Mesendoderm (in vitro differentiated cells): ENCODE measurements around the gene ZNF431.

Experiments
- DNase-seq: peaks from one replicate; pipeline ENCODE4 v3.0.0; 2013
- H2AK5ac ChIP-seq: 2 replicates; pipeline ENCODE4 v1.6.1; 2013; ENCODE audit warnings: low read length, inconsistent platforms
- H2BK120ac ChIP-seq: 2 replicates; pipeline ENCODE4 v1.6.1; 2013; ENCODE audit warnings: low read depth, mild to moderate bottlenecking, low read length, moderate library complexity, mixed read lengths
- H2BK15ac ChIP-seq: replicated peaks from 2 replicates; pipeline ENCODE4 v1.6.1; 2013; ENCODE audit warnings: low read depth, mild to moderate bottlenecking, moderate library complexity
- H2BK5ac ChIP-seq: 2 replicates; pipeline ENCODE4 v1.6.1; 2013; ENCODE audit warnings: low read length, inconsistent platforms
- H3K18ac ChIP-seq: 2 replicates; pipeline ENCODE4 v1.6.1; 2013; ENCODE audit warnings: mild to moderate bottlenecking, low read length, mixed read lengths
- H3K23ac ChIP-seq: one replicate; pipeline ENCODE4 v1.6.1; 2013; ENCODE audit warnings: low read length
- H3K27ac ChIP-seq: 2 replicates; pipeline ENCODE4 v1.5.1; 2013; ENCODE audit warnings: low read depth, mild to moderate bottlenecking, inconsistent platforms, low read length, moderate library complexity
- H3K27me3 ChIP-seq: 2 replicates; pipeline ENCODE4 v1.6.1; 2013; ENCODE audit warnings: low read length, control low read depth, mild to moderate bottlenecking, inconsistent platforms; ENCODE audit not compliant: insufficient read depth, poor library complexity
- H3K36me3 ChIP-seq: 2 replicates; pipeline ENCODE4 v1.6.1; 2013; ENCODE audit warnings: low read length, inconsistent platforms; ENCODE audit not compliant: control insufficient read depth, insufficient read depth
- H3K4ac ChIP-seq: one replicate; pipeline ENCODE4 v1.6.1; 2013; ENCODE audit warnings: low read depth, mild to moderate bottlenecking, low read length, moderate library complexity
- H3K4me1 ChIP-seq: 2 replicates; pipeline ENCODE4 v1.6.1; 2013; ENCODE audit warnings: low read depth, low read length, inconsistent platforms; ENCODE audit not compliant: control insufficient read depth
- H3K4me2 ChIP-seq: 2 replicates; pipeline ENCODE4 v1.6.1; 2013; ENCODE audit warnings: low read length
- H3K4me3 ChIP-seq: 2 replicates; pipeline ENCODE4 v1.5.1; 2013; ENCODE audit warnings: mild to moderate bottlenecking, low read length
- H3K56ac ChIP-seq: one replicate; pipeline ENCODE4 v1.6.1; 2013; ENCODE audit warnings: low read length
- H3K79me1 ChIP-seq: 2 replicates; pipeline ENCODE4 v1.6.1; 2013; ENCODE audit warnings: low read length, inconsistent platforms
- H3K79me2 ChIP-seq: 2 replicates; pipeline ENCODE4 v1.6.1; 2013; ENCODE audit warnings: mild to moderate bottlenecking, low read length; ENCODE audit not compliant: control insufficient read depth, insufficient read depth
- H3K9ac ChIP-seq: 2 replicates; pipeline ENCODE4 v1.6.1; 2013; ENCODE audit warnings: low read length, inconsistent platforms
- H4K5ac ChIP-seq: one replicate; pipeline ENCODE4 v1.6.1; 2013; ENCODE audit warnings: low read length
- H4K8ac ChIP-seq: one replicate; pipeline ENCODE4 v1.6.1; 2013; ENCODE audit warnings: low read depth, mild to moderate bottlenecking, control low read depth, low read length, moderate library complexity
- WGBS: extraction: QIAGEN DNeasy Blood & Tissue Kit; methylation state at CpG from one replicate; pipeline ENCODE4 v1.1.7; 2013; ENCODE audit warnings: low lambda C conversion rate, missing lambda C conversion rate; ENCODE audit not compliant: insufficient coverage; ENCODE audit errors: extremely low coverage; 5-methylcytosine and 5-hydroxymethylcytosine counted together

ZNF431 gene

DNA sequence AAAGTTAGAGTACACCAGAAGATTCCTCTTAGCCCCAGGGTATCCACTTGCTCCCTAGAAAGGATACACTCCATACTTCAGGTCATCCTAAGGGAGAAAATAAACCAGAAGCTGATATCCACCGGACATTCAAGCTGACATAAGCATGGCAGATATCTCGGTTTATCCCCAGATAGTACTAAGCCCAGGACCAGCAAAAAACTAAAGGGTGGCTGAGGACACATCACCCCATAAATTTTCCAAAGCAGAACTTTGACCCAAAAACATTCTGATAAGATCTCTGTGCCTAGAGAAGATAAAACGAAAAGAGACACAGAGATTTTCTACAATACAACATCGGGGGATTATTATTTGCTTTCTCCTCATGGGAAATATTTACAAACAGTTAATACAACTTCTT, 13.9 kb upstream of the ZNF431 start:
- no peak overlapping the region for H3K9ac ChIP-seq
- no peak overlapping the region for H4K8ac ChIP-seq
- no peaks in the 10 kb centered on the region for H3K79me1 ChIP-seq
- H4K5ac ChIP-seq, result no peak overlapping the region
- H3K4me3 ChIP-seq, result no peak overlapping the region
- no peak overlapping the region for H3K18ac ChIP-seq
- H3K4me2 ChIP-seq, result no peak overlapping the region
- no peak overlapping the region for H2BK5ac ChIP-seq
- H3K56ac ChIP-seq, result no peak overlapping the region
- no peak overlapping the region for H2AK5ac ChIP-seq
- no peak overlapping the region for H3K27ac ChIP-seq
- no peak overlapping the region for H2BK15ac ChIP-seq
- no peaks in the 10 kb centered on the region for H3K4me1 ChIP-seq
- H3K23ac ChIP-seq, result no peak overlapping the region
- no peaks in the 10 kb centered on the region for H3K36me3 ChIP-seq
- no peak overlapping the region for H3K4ac ChIP-seq
- no CpG with 5 or more reads among the region's 4 CpGs for WGBS
- DNase-seq, result no peak
- H3K79me2 ChIP-seq, result no peaks in the 10 kb centered on the region
- no peak overlapping the region for H2BK120ac ChIP-seq
- no peaks in the 10 kb centered on the region for H3K27me3 ChIP-seq

- no peak overlapping the region for H2BK15ac ChIP-seq
- no peak overlapping the region for H3K9ac ChIP-seq
- no peak overlapping the region for H3K4ac ChIP-seq
- H3K27ac ChIP-seq, result no peak overlapping the region
- no peak overlapping the region for H3K23ac ChIP-seq
- no peak overlapping the region for H3K18ac ChIP-seq
- H2AK5ac ChIP-seq, result no peak overlapping the region
- H3K4me1 ChIP-seq, result no peaks in the 10 kb centered on the region
- H2BK120ac ChIP-seq, result no peak overlapping the region
- H4K8ac ChIP-seq, result no peak overlapping the region
- no peaks in the 10 kb centered on the region for H3K79me2 ChIP-seq
- H3K4me2 ChIP-seq, result no peak overlapping the region
- no peak overlapping the region for H4K5ac ChIP-seq
- H2BK5ac ChIP-seq, result no peak overlapping the region
- H3K56ac ChIP-seq, result no peak overlapping the region
- DNase-seq, result no peak
- no peak overlapping the region for H3K4me3 ChIP-seq
- H3K27me3 ChIP-seq, result no peaks in the 10 kb centered on the region
- H3K79me1 ChIP-seq, result no peaks in the 10 kb centered on the region
- no peaks in the 10 kb centered on the region for H3K36me3 ChIP-seq
- WGBS, result 100% methylated on average over 2 of the region's 6 CpGs
Measured at GRCh38 chr19:21128901-21129698, 12.7 kb upstream of the ZNF431 start.

GRCh38 chr19:21130097-21130775, 11.6 kb upstream of the ZNF431 start:
- Histone ChIP-seq H3K4me1 (no peaks in the 10 kb centered on the region), H3K4me3 (no peak overlapping the region), H4K5ac (no peak overlapping the region), H3K56ac (no peak overlapping the region), H2BK5ac (no peak overlapping the region), H3K4me2 (no peak overlapping the region), H3K4ac (no peak overlapping the region), H3K27ac (no peak overlapping the region), H3K23ac (no peak overlapping the region), H3K27me3 (no peaks in the 10 kb centered on the region), H3K9ac (no peak overlapping the region), H4K8ac (no peak overlapping the region), H3K36me3 (no peaks in the 10 kb centered on the region), H2BK15ac (no peak overlapping the region), H3K18ac (no peak overlapping the region), H2AK5ac (no peak overlapping the region), H2BK120ac (no peak overlapping the region), H3K79me1 (no peaks in the 10 kb centered on the region), H3K79me2 (no peaks in the 10 kb centered on the region)
- DNase-seq, result no peak
- no CpG with 5 or more reads among the region's 3 CpGs for WGBS

GRCh38 chr19:21133633-21134032, 8.2 kb upstream of the ZNF431 start:
- no peak overlapping the region for H3K56ac ChIP-seq
- H3K27ac ChIP-seq, result no peak overlapping the region
- H2BK120ac ChIP-seq, result no peak overlapping the region
- no peak overlapping the region for H2BK5ac ChIP-seq
- no peaks in the 10 kb centered on the region for H3K79me1 ChIP-seq
- H3K36me3 ChIP-seq, result no peaks in the 10 kb centered on the region
- no peak overlapping the region for H3K4me3 ChIP-seq
- H3K4me2 ChIP-seq, result no peak overlapping the region
- H4K8ac ChIP-seq, result no peak overlapping the region
- no peak overlapping the region for H4K5ac ChIP-seq
- no peak overlapping the region for H2BK15ac ChIP-seq
- H3K4me1 ChIP-seq, result no peaks in the 10 kb centered on the region
- no peaks in the 10 kb centered on the region for H3K27me3 ChIP-seq
- H3K18ac ChIP-seq, result no peak overlapping the region
- H3K79me2 ChIP-seq, result no peaks in the 10 kb centered on the region
- no peak for DNase-seq
- H3K23ac ChIP-seq, result no peak overlapping the region
- WGBS, result no CpG with 5 or more reads among the region's 1 CpG
- no peak overlapping the region for H2AK5ac ChIP-seq
- no peak overlapping the region for H3K9ac ChIP-seq
- no peak overlapping the region for H3K4ac ChIP-seq

- WGBS, result no CpG with 5 or more reads among the region's 2 CpGs
- Histone ChIP-seq H2AK5ac (no peak overlapping the region), H3K27ac (no peak overlapping the region), H3K27me3 (no peaks in the 10 kb centered on the region), H3K4ac (no peak overlapping the region), H3K18ac (no peak overlapping the region), H4K8ac (no peak overlapping the region), H2BK15ac (no peak overlapping the region), H3K4me3 (no peak overlapping the region), H3K79me2 (no peaks in the 10 kb centered on the region), H2BK120ac (no peak overlapping the region), H3K23ac (no peak overlapping the region), H3K4me1 (no peaks in the 10 kb centered on the region), H2BK5ac (no peak overlapping the region), H3K4me2 (no peak overlapping the region), H3K36me3 (no peaks in the 10 kb centered on the region), H3K56ac (no peak overlapping the region), H3K9ac (no peak overlapping the region), H4K5ac (no peak overlapping the region), H3K79me1 (no peaks in the 10 kb centered on the region)
- no peak for DNase-seq
Measured at GRCh38 chr19:21134934-21135366, 6.9 kb upstream of the ZNF431 start.
